ENCODE measurements around the gene AP3S1. TPM values are rescaled to one million over a fixed set of nuclear protein-coding genes. Genes with fewer than 3 reads are reported as not detected.
"Not testable (repeated sequence)": the region's sequence is repeated elsewhere in the genome, so short reads cannot be mapped to it uniquely, and the experiment has no call there.

The AP3S1 gene
- total RNA-seq, 6 experiments from 2014 or later = 27.8 to 51.0 (median 40.4) TPM

DNA sequence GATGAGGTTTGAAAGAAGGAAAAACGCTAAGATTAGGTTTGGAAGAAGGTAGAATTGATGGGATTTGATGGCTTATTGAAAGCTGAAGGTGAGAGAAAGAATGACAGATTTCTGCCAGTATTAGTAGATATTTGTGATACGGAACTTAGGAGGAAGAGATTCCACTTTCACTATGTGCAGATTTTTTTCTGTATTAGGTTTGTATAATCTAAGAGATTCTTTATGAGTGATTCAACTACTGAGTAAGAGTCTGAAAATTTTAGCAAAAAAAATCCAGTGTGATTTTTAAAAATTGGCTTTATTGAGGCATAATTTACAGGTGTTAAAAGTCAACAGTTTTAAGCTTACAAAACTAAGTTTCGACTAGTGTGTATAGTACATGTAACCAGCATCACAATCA lies 54.1 kb downstream of the AP3S1 start:
- no peak for TF ChIP-seq POLR2A (IDR thresholded peaks at IDR 0.05)
- TF ChIP-seq, protein P1, sequence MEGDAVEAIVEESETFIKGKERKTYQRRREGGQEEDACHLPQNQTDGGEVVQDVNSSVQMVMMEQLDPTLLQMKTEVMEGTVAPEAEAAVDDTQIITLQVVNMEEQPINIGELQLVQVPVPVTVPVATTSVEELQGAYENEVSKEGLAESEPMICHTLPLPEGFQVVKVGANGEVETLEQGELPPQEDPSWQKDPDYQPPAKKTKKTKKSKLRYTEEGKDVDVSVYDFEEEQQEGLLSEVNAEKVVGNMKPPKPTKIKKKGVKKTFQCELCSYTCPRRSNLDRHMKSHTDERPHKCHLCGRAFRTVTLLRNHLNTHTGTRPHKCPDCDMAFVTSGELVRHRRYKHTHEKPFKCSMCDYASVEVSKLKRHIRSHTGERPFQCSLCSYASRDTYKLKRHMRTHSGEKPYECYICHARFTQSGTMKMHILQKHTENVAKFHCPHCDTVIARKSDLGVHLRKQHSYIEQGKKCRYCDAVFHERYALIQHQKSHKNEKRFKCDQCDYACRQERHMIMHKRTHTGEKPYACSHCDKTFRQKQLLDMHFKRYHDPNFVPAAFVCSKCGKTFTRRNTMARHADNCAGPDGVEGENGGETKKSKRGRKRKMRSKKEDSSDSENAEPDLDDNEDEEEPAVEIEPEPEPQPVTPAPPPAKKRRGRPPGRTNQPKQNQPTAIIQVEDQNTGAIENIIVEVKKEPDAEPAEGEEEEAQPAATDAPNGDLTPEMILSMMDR (IDR thresholded peaks at IDR 0.05) = no peak
- H3K4me3 ChIP-seq = no peak overlapping the region
- H3K27ac ChIP-seq = no peak overlapping the region
- H3K9me3 ChIP-seq = no peaks in the 10 kb centered on the region
- intact Hi-C loops (cut with DNase I) = no loop called here
- no peaks in the 10 kb centered on the region for H3K36me3 ChIP-seq
- DNase-seq (no peak), ATAC-seq (no peak)
- H3K4me1 ChIP-seq = peaks cover 0 to 7% (median 0%) of the 10 kb centered on the region in 4 donors
- 95% methylated on average over 3 of the region's 3 CpGs for WGBS (ENCODE audit: insufficient coverage, low coverage, low lambda C conversion rate, missing lambda C conversion rate)
- no peaks in the 10 kb centered on the region for H3K27me3 ChIP-seq

DNA sequence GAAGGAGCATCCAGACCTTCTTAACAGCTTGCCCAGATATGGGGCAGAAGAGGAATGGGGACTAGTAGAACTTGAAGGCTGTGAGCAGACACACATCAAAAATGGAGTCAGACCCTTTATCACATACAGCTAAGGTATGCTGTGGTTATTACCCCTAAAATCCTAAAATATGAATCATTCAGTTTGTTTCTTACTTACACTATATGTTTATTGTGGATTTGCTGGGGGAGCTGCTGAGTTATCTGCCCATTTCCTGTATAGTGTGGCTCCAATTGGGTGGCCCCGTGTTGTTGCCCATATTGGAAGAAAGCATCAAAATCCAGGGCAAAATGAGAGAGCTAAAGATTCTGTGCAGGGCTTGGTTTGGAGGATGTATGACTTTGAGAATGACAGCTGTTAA lies 56.9 kb downstream of the AP3S1 start:
- Histone ChIP-seq H3K27me3 (no peaks in the 10 kb centered on the region), H3K4me3 (no peak overlapping the region), H3K9me3 (no peaks in the 10 kb centered on the region), H3K27ac (no peak overlapping the region), H3K36me3 (no peaks in the 10 kb centered on the region), H3K4me1 (peaks cover 0 to 6% (median 0%) of the 10 kb centered on the region in 4 donors)
- no peak for ATAC-seq
- TF ChIP-seq POLR2A (IDR thresholded peaks at IDR 0.05) = no peak
- TF ChIP-seq, protein P1 (IDR thresholded peaks at IDR 0.05) = no peak
- intact Hi-C loops (cut with DNase I) = no loop called here
- WGBS (ENCODE audit: insufficient coverage, low coverage, low lambda C conversion rate, missing lambda C conversion rate) = 100% methylated on average over 1 of the region's 1 CpG
- DNase-seq = no peak

DNA sequence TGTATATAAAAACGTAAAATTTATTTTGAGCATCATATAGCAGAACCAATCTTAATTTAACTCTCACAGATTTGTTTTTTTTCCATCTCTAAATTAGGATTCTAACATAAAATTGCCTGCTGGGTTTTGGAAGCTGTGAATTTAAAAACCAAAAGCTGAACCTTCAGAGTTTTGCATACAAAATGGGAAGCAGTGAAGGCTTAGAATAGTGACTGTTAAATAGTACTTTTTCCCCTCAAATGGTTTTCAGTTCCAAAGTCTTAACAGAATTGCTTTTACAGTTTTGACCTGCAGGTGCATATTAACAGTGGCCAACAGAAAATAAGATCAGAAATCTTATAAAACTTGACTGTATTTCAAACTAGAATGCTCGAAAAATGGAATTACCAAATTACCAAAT lies 65.4 kb downstream of the AP3S1 start:
- intact Hi-C loops (cut with DNase I) = no loop called here
- 95% methylated on average over 2 of the region's 2 CpGs for WGBS (ENCODE audit: insufficient coverage, low coverage, low lambda C conversion rate, missing lambda C conversion rate)
- no peak for DNase-seq

DNA sequence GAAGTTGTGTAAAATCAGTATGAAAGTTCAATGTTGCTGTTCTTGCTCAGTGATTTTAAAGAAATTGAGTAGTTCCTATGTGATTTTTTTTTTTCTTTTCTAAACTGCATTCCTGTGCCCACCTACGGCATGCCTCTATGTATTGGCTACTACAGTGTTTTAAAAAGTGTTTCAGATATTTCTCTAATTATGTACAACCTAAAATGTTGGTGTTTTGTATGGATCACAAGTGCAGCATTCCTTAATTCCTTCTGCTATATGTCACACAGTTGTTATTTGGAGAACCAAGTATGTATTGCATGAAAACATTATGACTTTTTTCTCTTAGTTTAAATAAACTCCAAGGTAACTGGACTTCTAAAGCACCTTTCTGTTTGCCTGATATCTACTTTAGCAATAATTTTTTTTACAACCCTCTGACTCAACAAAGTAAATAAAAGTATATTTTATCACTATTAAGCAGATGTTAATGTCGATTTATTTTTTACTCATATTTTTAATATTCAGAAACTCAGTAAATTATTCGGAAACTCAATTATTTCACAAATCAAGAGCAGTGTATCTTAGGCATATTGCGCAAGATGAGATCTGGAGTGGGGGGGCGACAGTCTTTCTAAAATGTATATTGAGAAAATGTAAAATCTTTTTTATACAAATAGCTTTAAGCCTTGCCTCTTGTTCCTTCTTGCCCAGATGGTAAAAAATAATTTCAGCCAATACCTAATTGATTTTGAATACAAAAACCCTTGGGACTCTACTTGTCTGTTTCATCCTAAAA lies 72.1 kb downstream of the AP3S1 start:
- intact Hi-C loops (cut with DNase I); H3K4me3 ChIP-seq; H3K27me3 ChIP-seq; DNase-seq; H3K4me1 ChIP-seq; H3K36me3 ChIP-seq; H3K9me3 ChIP-seq; H3K27ac ChIP-seq; ATAC-seq: not testable (repeated sequence)
- 92% methylated on average over 5 of the region's 5 CpGs for WGBS (ENCODE audit: insufficient coverage, low coverage, low lambda C conversion rate, missing lambda C conversion rate)

More for the DNA sequence above, 65.4 kb downstream of the AP3S1 start:
- Histone ChIP-seq H3K27ac (no peak overlapping the region), H3K4me3 (no peak overlapping the region), H3K27me3 (no peaks in the 10 kb centered on the region), H3K36me3 (no peaks in the 10 kb centered on the region), H3K9me3 (no peaks in the 10 kb centered on the region), H3K4me1 (no peaks in the 10 kb centered on the region)
- TF ChIP-seq, protein P1 (IDR thresholded peaks at IDR 0.05) = no peak
- no peak for TF ChIP-seq POLR2A (IDR thresholded peaks at IDR 0.05)
- no peak for ATAC-seq

DNA sequence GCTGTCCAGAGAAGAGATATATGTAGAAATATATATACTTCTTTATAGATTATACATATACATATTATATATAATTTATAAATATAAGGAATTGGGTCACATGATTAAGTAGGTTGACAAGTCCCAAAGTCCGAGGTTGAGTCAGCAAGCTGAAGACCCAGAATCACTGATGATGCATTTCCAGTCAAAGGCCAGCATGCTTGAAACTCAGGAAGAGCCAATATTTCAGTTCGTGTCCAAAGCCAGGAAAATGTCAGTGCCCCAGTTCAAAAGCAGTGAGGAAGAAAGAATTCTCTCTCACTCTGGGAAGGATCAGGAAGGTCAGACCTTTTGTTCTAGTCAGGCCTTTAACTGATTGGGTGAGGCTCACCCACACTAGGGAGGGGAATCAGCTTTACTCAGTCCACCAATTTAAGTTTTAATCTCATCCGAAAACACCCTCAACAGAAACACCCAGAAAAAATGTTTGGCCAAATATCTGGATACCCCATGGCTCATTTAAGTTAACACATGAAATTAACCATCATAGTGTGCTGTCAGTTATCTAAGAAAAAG lies 78.5 kb downstream of the AP3S1 start:
- TF ChIP-seq, protein P1 (IDR thresholded peaks at IDR 0.05) = no peak
- TF ChIP-seq POLR2A (IDR thresholded peaks at IDR 0.05) = no peak
- WGBS (ENCODE audit: insufficient coverage, low coverage, low lambda C conversion rate, missing lambda C conversion rate) = 60% methylated on average over 3 of the region's 3 CpGs
- intact Hi-C loops (cut with DNase I) = no loop called here

DNA sequence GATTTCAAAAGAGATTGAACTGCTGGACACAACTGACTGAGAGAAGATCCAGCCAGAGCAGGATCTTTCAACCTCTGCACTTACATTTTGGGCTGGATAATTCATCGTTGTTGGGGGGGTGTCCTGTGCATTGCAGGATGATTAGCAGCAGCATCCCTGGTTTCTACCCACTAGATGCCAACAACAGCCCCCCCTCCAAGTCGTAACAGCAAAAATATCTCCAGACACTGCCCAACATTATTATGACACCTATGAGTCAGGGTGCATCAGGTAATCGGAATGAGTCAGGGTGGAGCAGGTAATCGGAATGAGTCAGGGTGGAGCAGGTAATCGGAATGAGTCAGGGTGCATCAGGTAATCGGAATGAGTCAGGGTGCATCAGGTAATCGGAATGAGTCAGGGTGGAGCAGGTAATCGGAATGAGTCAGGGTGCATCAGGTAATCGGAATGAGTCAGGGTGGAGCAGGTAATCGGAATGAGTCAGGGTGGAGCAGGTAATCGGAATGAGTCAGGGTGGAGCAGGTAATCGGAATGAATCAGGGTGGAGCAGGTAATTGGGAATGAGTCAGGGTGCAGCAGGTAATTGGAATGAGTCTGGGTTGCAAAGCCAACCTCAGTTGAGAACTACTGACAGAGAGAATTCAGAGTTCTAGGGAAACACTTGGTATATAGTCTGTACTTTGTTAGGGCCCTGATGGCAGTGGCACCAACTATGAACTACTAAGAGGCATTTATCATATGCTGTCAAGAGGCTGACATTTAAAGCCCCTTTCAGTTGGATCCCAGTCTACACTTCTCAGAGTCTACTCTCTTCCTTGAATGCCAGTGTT lies 87.1 kb downstream of the AP3S1 start:
- DNase-seq; H3K36me3 ChIP-seq; intact Hi-C loops (cut with DNase I); H3K27me3 ChIP-seq; H3K4me3 ChIP-seq; H3K4me1 ChIP-seq; ATAC-seq; H3K9me3 ChIP-seq; H3K27ac ChIP-seq: not testable (repeated sequence)
- 82% methylated on average over 12 of the region's 12 CpGs for WGBS (ENCODE audit: insufficient coverage, low coverage, low lambda C conversion rate, missing lambda C conversion rate)

More for the DNA sequence above, 78.5 kb downstream of the AP3S1 start:
- no peak overlapping the region for H3K4me3 ChIP-seq
- no peak overlapping the region for H3K27ac ChIP-seq
- H3K27me3 ChIP-seq = no peaks in the 10 kb centered on the region
- no peaks in the 10 kb centered on the region for H3K36me3 ChIP-seq
- no peak for ATAC-seq
- H3K9me3 ChIP-seq = no peaks in the 10 kb centered on the region
- no peak for DNase-seq
- H3K4me1 ChIP-seq = no peaks in the 10 kb centered on the region

DNA sequence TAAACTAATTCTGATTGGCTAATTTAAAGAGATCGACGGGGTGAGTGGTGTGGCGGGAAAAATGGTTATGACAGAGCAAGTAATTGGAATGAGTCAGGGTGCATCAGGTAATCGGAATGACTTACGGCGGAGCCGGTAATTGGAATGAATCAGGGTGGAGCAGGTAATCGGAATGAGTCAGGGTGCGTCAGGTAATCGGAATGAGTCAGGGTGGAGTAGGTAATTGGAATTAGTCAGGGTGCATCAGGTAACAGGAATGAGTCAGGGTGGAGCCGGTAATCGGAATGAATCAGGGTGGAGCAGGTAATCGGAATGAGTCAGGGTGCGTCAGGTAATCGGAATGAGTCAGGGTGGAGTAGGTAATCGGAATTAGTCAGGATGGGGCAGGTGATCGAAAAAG lies 88.4 kb downstream of the AP3S1 start:
- H3K9me3 ChIP-seq; H3K36me3 ChIP-seq; ATAC-seq; H3K4me1 ChIP-seq; H3K27me3 ChIP-seq; H3K27ac ChIP-seq; H3K4me3 ChIP-seq; DNase-seq; intact Hi-C loops (cut with DNase I): not testable (repeated sequence)
- 96% methylated on average over 15 of the region's 17 CpGs for WGBS (ENCODE audit: insufficient coverage, low coverage, low lambda C conversion rate, missing lambda C conversion rate)

Measured in right lobe of liver (tissue), 6 donors.